ENCODE measurements around the gene SPRR1A.

Gene SPRR1A

DNA sequence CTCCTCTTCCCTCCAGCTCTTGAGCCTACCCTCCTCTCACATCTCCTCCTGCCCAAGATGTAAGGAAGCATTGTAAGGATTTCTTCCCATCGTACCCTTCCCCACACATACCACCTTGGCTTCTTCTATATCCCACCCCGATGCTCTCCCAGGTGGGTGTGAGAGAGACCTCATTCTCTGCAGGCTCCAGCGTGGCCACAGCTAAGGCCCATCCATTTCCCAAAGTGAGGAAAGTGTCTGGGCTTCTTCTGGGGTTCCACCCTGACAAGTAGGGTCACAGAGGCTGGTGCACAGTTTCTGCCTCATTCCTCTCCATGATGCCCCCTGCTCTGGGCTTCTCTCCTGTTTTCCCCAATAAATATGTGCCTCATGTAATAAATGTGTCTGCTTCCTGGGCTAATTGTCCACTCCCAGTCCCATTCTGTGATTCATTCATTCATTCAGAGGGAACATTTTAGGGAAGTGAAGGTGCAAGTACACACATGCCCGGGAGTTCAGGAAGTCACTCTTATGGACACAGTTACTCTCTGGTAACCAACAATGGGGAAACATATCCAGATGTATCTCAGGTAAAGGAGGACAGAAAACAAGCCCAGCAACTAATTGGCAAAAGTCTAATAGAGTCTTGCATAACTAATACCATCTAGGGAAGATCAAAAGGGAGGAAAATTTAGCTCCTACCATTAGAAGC, 11.5 kb upstream of the SPRR1A start:
- Histone ChIP-seq H3K9me3 (ENCODE audit: control insufficient read depth, insufficient read depth, low read depth, low read length) (no peaks in the 10 kb centered on the region), H3K36me3 (ENCODE audit: control insufficient read depth in 2 of 2, insufficient read depth in 1 of 2, low read length in 2 of 2) (no peaks in the 10 kb centered on the region), H3K27ac (ENCODE audit: extremely low read depth, low read depth, low read length) (no peak overlapping the region), H3K4me1 (ENCODE audit: control insufficient read depth, insufficient read depth, low read length) (no peaks in the 10 kb centered on the region), H3K4me3 (ENCODE audit: low read depth, low read length) (no peak overlapping the region)
- ChIA-PET POLR2A (no interaction called here), CTCF (no interaction called here)
- TF ChIP-seq, protein P1, sequence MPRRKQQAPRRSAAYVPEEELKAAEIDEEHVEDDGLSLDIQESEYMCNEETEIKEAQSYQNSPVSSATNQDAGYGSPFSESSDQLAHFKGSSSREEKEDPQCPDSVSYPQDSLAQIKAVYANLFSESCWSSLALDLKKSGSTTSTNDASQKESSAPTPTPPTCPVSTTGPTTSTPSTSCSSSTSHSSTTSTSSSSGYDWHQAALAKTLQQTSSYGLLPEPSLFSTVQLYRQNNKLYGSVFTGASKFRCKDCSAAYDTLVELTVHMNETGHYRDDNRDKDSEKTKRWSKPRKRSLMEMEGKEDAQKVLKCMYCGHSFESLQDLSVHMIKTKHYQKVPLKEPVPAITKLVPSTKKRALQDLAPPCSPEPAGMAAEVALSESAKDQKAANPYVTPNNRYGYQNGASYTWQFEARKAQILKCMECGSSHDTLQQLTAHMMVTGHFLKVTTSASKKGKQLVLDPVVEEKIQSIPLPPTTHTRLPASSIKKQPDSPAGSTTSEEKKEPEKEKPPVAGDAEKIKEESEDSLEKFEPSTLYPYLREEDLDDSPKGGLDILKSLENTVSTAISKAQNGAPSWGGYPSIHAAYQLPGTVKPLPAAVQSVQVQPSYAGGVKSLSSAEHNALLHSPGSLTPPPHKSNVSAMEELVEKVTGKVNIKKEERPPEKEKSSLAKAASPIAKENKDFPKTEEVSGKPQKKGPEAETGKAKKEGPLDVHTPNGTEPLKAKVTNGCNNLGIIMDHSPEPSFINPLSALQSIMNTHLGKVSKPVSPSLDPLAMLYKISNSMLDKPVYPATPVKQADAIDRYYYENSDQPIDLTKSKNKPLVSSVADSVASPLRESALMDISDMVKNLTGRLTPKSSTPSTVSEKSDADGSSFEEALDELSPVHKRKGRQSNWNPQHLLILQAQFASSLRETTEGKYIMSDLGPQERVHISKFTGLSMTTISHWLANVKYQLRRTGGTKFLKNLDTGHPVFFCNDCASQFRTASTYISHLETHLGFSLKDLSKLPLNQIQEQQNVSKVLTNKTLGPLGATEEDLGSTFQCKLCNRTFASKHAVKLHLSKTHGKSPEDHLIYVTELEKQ (tag by site-specific recombination; IDR thresholded peaks at IDR 0.05; ENCODE audit: borderline replicate concordance): no peak
- TF ChIP-seq ZFP41 (tag by site-specific recombination; IDR thresholded peaks at IDR 0.05; ENCODE audit: borderline replicate concordance) (no peak), ZFP37 (tag by site-specific recombination; IDR thresholded peaks at IDR 0.05) (no peak), ZBTB48 (tag by site-specific recombination; IDR thresholded peaks at IDR 0.05) (no peak)

DNA sequence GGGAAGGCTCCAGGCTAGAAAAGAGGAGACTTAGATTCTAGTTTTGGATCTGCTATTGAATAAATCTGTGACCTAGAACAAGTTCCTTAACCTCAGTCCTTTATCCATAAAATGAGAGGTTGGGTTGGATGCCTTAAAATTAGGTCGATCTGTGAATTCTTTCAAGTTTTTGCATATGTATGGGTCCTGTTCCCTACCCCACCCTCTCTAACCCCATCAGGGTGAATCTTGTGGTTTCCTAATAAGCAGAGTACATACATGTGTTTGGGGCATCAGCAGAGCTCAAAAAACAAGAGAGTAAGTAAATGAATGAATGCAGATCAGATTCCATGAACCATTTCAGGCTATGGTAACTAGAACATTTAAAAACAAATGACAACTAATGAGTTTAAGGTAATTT, 7.2 kb upstream of the SPRR1A start:
- Histone ChIP-seq H3K4me1 (ENCODE audit: control insufficient read depth, insufficient read depth, low read length) (no peaks in the 10 kb centered on the region), H3K4me3 (ENCODE audit: low read depth, low read length) (no peak overlapping the region), H3K27ac (ENCODE audit: extremely low read depth, low read depth, low read length) (no peak overlapping the region), H3K9me3 (ENCODE audit: control insufficient read depth, insufficient read depth, low read depth, low read length) (no peaks in the 10 kb centered on the region), H3K36me3 (ENCODE audit: control insufficient read depth in 2 of 2, insufficient read depth in 1 of 2, low read length in 2 of 2) (no peaks in the 10 kb centered on the region)
- TF ChIP-seq, protein P2, sequence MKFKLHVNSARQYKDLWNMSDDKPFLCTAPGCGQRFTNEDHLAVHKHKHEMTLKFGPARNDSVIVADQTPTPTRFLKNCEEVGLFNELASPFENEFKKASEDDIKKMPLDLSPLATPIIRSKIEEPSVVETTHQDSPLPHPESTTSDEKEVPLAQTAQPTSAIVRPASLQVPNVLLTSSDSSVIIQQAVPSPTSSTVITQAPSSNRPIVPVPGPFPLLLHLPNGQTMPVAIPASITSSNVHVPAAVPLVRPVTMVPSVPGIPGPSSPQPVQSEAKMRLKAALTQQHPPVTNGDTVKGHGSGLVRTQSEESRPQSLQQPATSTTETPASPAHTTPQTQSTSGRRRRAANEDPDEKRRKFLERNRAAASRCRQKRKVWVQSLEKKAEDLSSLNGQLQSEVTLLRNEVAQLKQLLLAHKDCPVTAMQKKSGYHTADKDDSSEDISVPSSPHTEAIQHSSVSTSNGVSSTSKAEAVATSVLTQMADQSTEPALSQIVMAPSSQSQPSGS (tag by site-specific recombination; IDR thresholded peaks at IDR 0.05; ENCODE audit: low read depth): no peak
- TF ChIP-seq, protein P3, sequence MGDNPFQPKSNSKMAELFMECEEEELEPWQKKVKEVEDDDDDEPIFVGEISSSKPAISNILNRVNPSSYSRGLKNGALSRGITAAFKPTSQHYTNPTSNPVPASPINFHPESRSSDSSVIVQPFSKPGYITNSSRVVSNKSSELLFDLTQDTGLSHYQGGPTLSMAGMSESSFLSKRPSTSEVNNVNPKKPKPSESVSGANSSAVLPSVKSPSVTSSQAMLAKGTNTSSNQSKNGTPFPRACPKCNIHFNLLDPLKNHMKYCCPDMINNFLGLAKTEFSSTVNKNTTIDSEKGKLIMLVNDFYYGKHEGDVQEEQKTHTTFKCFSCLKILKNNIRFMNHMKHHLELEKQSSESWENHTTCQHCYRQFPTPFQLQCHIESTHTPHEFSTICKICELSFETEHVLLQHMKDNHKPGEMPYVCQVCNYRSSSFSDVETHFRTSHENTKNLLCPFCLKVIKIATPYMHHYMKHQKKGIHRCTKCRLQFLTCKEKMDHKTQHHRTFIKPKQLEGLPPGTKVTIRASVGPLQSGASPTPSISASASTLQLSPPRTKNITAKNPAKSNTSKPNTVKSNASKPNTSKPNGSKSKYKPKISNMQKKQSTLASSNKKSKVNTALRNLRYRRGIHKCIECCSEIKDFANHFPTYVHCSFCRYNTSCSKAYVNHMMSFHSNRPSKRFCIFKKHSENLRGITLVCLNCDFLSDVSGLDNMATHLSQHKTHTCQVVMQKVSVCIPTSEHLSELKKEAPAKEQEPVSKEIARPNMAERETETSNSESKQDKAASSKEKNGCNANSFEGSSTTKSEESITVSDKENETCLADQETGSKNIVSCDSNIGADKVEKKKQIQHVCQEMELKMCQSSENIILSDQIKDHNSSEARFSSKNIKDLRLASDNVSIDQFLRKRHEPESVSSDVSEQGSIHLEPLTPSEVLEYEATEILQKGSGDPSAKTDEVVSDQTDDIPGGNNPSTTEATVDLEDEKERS (tag by site-specific recombination; IDR thresholded peaks at IDR 0.05): no peak
- no peak for TF ChIP-seq SETDB1 (IDR thresholded peaks at IDR 0.05; ENCODE audit: insufficient read length, low read length)
- CTCF ChIA-PET: no interaction called here
- POLR2A ChIA-PET: no interaction called here

DNA sequence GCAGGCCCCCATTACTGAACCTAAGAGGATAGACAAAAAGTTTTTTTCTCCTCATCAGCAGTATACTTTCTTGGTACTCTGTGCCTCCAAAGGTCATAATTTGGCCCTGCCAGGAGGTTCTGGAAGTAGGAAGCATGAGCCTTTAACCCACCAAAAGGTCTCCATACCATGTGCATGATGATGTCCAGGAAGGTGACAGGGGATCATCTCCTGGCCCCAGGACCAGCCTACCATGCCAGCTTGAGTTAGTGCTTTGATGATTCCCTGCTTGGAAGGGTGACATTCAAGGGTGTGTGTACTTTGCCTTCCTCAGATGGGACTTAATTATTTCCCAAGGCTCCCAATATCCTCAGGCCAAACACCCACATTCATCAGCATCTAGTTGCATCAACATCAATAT, 6.3 kb upstream of the SPRR1A start:
- Histone ChIP-seq H3K4me1 (ENCODE audit: control insufficient read depth, insufficient read depth, low read length) (no peaks in the 10 kb centered on the region), H3K4me3 (ENCODE audit: low read depth, low read length) (no peak overlapping the region), H3K27ac (ENCODE audit: extremely low read depth, low read depth, low read length) (no peak overlapping the region), H3K36me3 (ENCODE audit: control insufficient read depth in 2 of 2, insufficient read depth in 1 of 2, low read length in 2 of 2) (no peaks in the 10 kb centered on the region), H3K9me3 (ENCODE audit: control insufficient read depth, insufficient read depth, low read depth, low read length) (no peaks in the 10 kb centered on the region)
- ChIA-PET CTCF (no interaction called here), POLR2A (no interaction called here)
- TF ChIP-seq ZNF394 (tag by site-specific recombination; IDR thresholded peaks at IDR 0.05; ENCODE audit: borderline replicate concordance) (no peak), MZF1 (tag by site-specific recombination; IDR thresholded peaks at IDR 0.05; ENCODE audit: borderline replicate concordance) (no peak), OSR2 (tag by site-specific recombination; IDR thresholded peaks at IDR 0.05) (no peak), ZNF658 (tag by site-specific recombination; IDR thresholded peaks at IDR 0.05) (no peak), SP3 (tag by site-specific recombination; IDR thresholded peaks at IDR 0.05) (no peak), ZNF16 (tag by site-specific recombination; IDR thresholded peaks at IDR 0.05; ENCODE audit: low read depth) (no peak), ZNF626 (tag by site-specific recombination; IDR thresholded peaks at IDR 0.05) (no peak)

All from HEK293 (cell line).